MCF 10A (cell line): ENCODE measurements around the gene NPNT. TPM values are rescaled to one million over a fixed set of nuclear protein-coding genes. Genes with fewer than 3 reads are reported as not detected.

Experiments used
- BruUV-seq: library from RNA; stranded (reverse); fragments of 400-500 nt; replicated peaks from 2 replicates; lab custom pipeline; 2021; lab: Mats Ljungman, UMichigan
- CTCF ChIA-PET: fragments of 300-600 bp; sonication (Branson Sonifier 250); formaldehyde crosslinking; extraction: SDS; loops from one replicate; lab custom pipeline; 2021; ENCODE audit warnings: antibody characterized with exemption, inconsistent platforms; lab: Yijun Ruan, JAX
- POLR2A ChIA-PET: fragments of 300-600, 350-650 bp; sonication (Branson Sonifier 250); formaldehyde crosslinking; extraction: SDS; loops from one replicate; lab custom pipeline; 2020; ENCODE audit warnings: antibody characterized with exemption, inconsistent platforms; lab: Yijun Ruan, JAX
- DNase-seq: peaks from one replicate; pipeline ENCODE4 v3.0.0-alpha.2; 2018; ENCODE audit not compliant: unreplicated experiment
- H3K27ac Mint-ChIP-seq: one replicate; pipeline ENCODE4 v1.8.0; 2022; ENCODE audit warnings: mild to moderate bottlenecking, low read depth, mixed read lengths; ENCODE audit not compliant: unreplicated experiment
- H3K27me3 Mint-ChIP-seq: one replicate; pipeline ENCODE4 v1.8.0; 2022; ENCODE audit warnings: mixed read lengths; ENCODE audit not compliant: insufficient read depth, unreplicated experiment
- H3K36me3 Mint-ChIP-seq: one replicate; pipeline ENCODE4 v1.8.0; 2022; ENCODE audit warnings: mild to moderate bottlenecking, moderate library complexity, mixed read lengths; ENCODE audit not compliant: insufficient read depth, unreplicated experiment
- H3K4me1 Mint-ChIP-seq: one replicate; pipeline ENCODE4 v1.8.0; 2022; ENCODE audit warnings: mixed read lengths; ENCODE audit not compliant: insufficient read depth, unreplicated experiment
- H3K4me3 Mint-ChIP-seq: one replicate; pipeline ENCODE4 v1.8.0; 2022; ENCODE audit warnings: mild to moderate bottlenecking, moderate library complexity, mixed read lengths; ENCODE audit not compliant: unreplicated experiment
- H3K9me3 Mint-ChIP-seq: one replicate; pipeline ENCODE4 v1.8.0; 2022; ENCODE audit warnings: mixed read lengths; ENCODE audit not compliant: unreplicated experiment
- intact Hi-C: fragments of 100-400 bp; cut with micrococcal nuclease; formaldehyde crosslinking; loops from 2 replicates; pipeline ENCODE4 v1.14.1; 2022
- total RNA-seq: library from RNA; stranded (reverse); gene quantifications from 2 replicates; pipeline ENCODE4 v1.2.3, GENCODE V29; 2022
- TF ChIP-seq, protein P1 (sequence below): fragments of 200-600 bp; IDR thresholded peaks from one replicate; pipeline ENCODE4 v1.8.0; 2022; ENCODE audit warnings: antibody characterized with exemption, mild to moderate bottlenecking; ENCODE audit not compliant: unreplicated experiment

NPNT gene
- total RNA-seq, 1 experiment from 2014 or later = 0.09 TPM

DNA sequence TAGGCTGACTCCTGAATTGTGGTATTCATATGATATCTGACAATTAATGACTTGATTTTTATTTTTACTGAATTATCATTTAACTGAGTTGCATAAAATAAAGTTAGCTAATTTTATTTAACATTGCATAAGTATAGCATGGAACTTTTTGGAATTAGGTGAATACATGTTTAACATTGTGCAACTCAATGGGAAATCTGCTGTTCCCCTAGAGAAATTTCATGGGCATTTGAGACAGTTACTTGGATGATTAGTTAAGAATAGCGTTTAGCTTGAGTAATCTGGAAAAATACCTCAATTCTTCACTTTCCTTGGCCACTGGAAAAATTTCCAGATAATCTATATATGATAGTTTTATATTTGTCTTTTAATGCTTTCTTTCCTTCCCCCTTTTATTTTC is 42.5 kb downstream of the NPNT start:
- DNase-seq = no peak
- H3K27me3 Mint-ChIP-seq = no peaks in the 10 kb centered on the region

DNA sequence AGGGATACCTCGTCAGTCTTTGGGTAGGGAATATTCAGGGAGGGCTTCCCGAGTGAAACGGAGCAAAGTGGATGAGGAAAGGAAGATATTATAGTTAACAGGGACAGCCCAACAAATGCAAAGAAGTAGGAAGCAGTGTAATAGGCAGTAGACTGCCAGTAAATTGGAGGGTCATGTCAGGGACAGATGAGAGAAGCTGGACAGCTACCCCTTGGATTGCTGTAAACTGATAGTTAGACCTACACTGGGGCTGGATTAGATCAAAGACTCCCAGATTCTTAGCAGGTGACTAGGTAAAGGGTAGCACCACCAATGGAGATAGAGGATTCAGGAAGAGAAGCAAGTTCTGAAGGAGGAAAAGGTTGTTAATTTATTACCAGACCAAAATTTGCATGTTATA is 48.0 kb downstream of the NPNT start:
- H3K4me1 Mint-ChIP-seq = peaks cover 18% of the 10 kb centered on the region
- no peaks in the 10 kb centered on the region for H3K36me3 Mint-ChIP-seq
- TF ChIP-seq, protein P1, sequence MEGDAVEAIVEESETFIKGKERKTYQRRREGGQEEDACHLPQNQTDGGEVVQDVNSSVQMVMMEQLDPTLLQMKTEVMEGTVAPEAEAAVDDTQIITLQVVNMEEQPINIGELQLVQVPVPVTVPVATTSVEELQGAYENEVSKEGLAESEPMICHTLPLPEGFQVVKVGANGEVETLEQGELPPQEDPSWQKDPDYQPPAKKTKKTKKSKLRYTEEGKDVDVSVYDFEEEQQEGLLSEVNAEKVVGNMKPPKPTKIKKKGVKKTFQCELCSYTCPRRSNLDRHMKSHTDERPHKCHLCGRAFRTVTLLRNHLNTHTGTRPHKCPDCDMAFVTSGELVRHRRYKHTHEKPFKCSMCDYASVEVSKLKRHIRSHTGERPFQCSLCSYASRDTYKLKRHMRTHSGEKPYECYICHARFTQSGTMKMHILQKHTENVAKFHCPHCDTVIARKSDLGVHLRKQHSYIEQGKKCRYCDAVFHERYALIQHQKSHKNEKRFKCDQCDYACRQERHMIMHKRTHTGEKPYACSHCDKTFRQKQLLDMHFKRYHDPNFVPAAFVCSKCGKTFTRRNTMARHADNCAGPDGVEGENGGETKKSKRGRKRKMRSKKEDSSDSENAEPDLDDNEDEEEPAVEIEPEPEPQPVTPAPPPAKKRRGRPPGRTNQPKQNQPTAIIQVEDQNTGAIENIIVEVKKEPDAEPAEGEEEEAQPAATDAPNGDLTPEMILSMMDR = no peak
- DNase-seq = no peak
- no TSS peak for BruUV-seq
- no peak overlapping the region for H3K4me3 Mint-ChIP-seq
- intact Hi-C loops = no loop called here
- no peaks in the 10 kb centered on the region for H3K9me3 Mint-ChIP-seq
- no peaks in the 10 kb centered on the region for H3K27me3 Mint-ChIP-seq
- ChIA-PET POLR2A (no interaction called here), CTCF (no interaction called here)
- H3K27ac Mint-ChIP-seq = no peak overlapping the region

More for the DNA sequence above, 42.5 kb downstream of the NPNT start:
- intact Hi-C loops = no loop called here
- H3K4me1 Mint-ChIP-seq = peaks cover 11% of the 10 kb centered on the region
- TF ChIP-seq, protein P1 = no peak
- no peaks in the 10 kb centered on the region for H3K9me3 Mint-ChIP-seq
- no TSS peak for BruUV-seq
- no peak overlapping the region for H3K4me3 Mint-ChIP-seq
- ChIA-PET CTCF (interaction anchor here (0.8 kb wide), 1 partner anchor 12 kb away, joined by 3 read pairs; no protein-coding TSS in a partner anchor), POLR2A (interaction anchor here (0.7 kb wide), 1 partner anchor 27 kb away, joined by 3 read pairs; no protein-coding TSS in a partner anchor)
- no peak overlapping the region for H3K27ac Mint-ChIP-seq
- H3K36me3 Mint-ChIP-seq = no peaks in the 10 kb centered on the region

DNA sequence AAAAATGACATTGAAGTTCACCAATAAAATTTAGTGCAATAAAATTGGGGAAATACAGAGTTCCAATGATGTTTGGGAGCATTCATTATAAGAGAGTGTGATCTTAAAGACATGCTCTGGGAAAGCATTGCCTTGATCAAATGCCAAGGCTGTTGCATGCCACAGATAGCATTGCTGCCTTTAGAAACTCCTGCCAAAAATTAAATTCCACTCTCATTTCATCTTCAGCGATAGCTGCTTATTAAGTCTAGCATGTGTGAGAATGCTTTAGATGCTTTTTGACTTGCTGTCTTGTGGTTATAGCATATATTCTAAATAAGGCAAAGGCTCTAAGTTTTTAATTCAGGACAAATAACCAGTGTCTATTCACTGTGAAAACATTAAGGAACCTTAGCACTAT is 49.3 kb downstream of the NPNT start:
- H3K4me1 Mint-ChIP-seq = peaks cover 13% of the 10 kb centered on the region
- no peaks in the 10 kb centered on the region for H3K27me3 Mint-ChIP-seq
- H3K27ac Mint-ChIP-seq = no peak overlapping the region
- CTCF ChIA-PET = interaction anchor here (0.6 to 1.2 kb wide), 2 partner anchors 10 to 1281 kb away, joined by 3 read pairs; no protein-coding TSS in a partner anchor
- POLR2A ChIA-PET = no interaction called here
- no peaks in the 10 kb centered on the region for H3K9me3 Mint-ChIP-seq
- TF ChIP-seq, protein P1 = no peak
- no peak overlapping the region for H3K4me3 Mint-ChIP-seq
- no peak for DNase-seq
- BruUV-seq = no TSS peak
- intact Hi-C loops = no loop called here
- H3K36me3 Mint-ChIP-seq = no peaks in the 10 kb centered on the region

DNA sequence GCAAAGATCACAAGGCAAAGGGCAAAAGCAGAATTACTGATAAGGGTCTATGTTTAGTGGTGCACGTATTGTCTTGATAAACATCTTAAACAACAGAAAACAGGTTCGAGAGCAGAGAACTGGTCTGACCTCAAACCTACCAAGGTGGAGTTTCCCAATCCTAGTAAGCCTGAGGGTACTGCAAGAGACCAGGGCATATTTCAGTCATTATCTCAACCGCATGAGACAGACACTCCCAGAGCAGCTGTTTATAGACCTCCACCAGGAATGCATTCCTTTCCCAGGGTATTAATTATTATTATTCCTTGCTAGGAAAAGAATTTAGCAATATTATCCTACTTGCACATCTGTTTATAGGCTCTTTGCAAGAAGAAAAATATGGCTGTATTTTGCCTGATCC is 51.5 kb downstream of the NPNT start:
- no peaks in the 10 kb centered on the region for H3K9me3 Mint-ChIP-seq
- CTCF ChIA-PET = interaction anchor here (0.9 kb wide), 1 partner anchor 8 kb away, joined by 3 read pairs; no protein-coding TSS in a partner anchor
- intact Hi-C loops = no loop called here
- BruUV-seq = no TSS peak
- H3K4me3 Mint-ChIP-seq = no peak overlapping the region
- no peak overlapping the region for H3K27ac Mint-ChIP-seq
- POLR2A ChIA-PET = no interaction called here
- peaks cover 18% of the 10 kb centered on the region for H3K4me1 Mint-ChIP-seq
- H3K27me3 Mint-ChIP-seq = no peaks in the 10 kb centered on the region
- H3K36me3 Mint-ChIP-seq = no peaks in the 10 kb centered on the region
- DNase-seq = no peak
- TF ChIP-seq, protein P1 = no peak
